Endothelial cell of umbilical vein (primary cell): ENCODE data around the gene EPS8L1. TPM values are rescaled to one million over a fixed set of nuclear protein-coding genes. Genes with fewer than 3 reads are reported as not detected.

Experiments used
- BruUV-seq: library from RNA; stranded (reverse); fragments of 400-500 nt; replicated peaks from 2 replicates; lab custom pipeline; 2021; lab: Mats Ljungman, UMichigan
- CTCF ChIA-PET: fragments of 300-600, 350-600 bp; sonication (Branson Sonifier 250); formaldehyde crosslinking; loops from one replicate; lab custom pipeline; 2021; ENCODE audit warnings: antibody characterized with exemption, inconsistent platforms; lab: Charles Lee
- POLR2A ChIA-PET: fragments of 300-600, 350-600 bp; sonication (Branson Sonifier 250); formaldehyde crosslinking; loops from one replicate; lab custom pipeline; 2021; ENCODE audit warnings: antibody characterized with exemption, inconsistent platforms; lab: Charles Lee
- DNase-seq: peaks from one replicate; pipeline ENCODE4 v3.0.0-alpha.2; 2011; ENCODE audit warnings: low read depth, low spot score
- FAIRE-seq: peaks from 2 replicates; lab custom pipeline; 2011; peaks lifted over from hg19 to GRCh38; lab: Jason Lieb, UNC
- H2AFZ ChIP-seq: 2 replicates; pipeline ENCODE4 v1.6.0; 2012; ENCODE audit warnings: low read depth, low read length, control low read depth, inconsistent platforms
- H3K27ac ChIP-seq: 2 replicates; pipeline ENCODE4 v1.5.1; 2011; ENCODE audit warnings: low read depth, mild to moderate bottlenecking, control low read depth, low read length, moderate library complexity; ENCODE audit not compliant: insufficient read depth
- H3K27me3 ChIP-seq, 2 experiments: 2 replicates each; pipeline versions ENCODE4 v1.6.0 to v1.6.1; 2011; ENCODE audit warnings: low read length in 2 of 2, mixed read lengths in 1 of 2; ENCODE audit not compliant: control insufficient read depth in 2 of 2, insufficient read depth in 2 of 2
- H3K36me3 ChIP-seq, 2 experiments: 2 replicates in 1 of 2; 3 replicates in 1 of 2; pipeline ENCODE4 v1.5.1; 2011; ENCODE audit warnings: low read length in 2 of 2, mild to moderate bottlenecking in 1 of 2, moderate library complexity in 1 of 2; ENCODE audit not compliant: control insufficient read depth in 2 of 2, insufficient read depth in 2 of 2; ENCODE audit errors: extremely low read depth in 1 of 2
- H3K4me1 ChIP-seq: 3 replicates; pipeline ENCODE4 v1.5.1; 2011; ENCODE audit warnings: mild to moderate bottlenecking, low read length; ENCODE audit not compliant: control insufficient read depth, insufficient read depth; ENCODE audit errors: extremely low read depth
- H3K4me2 ChIP-seq: 2 replicates; pipeline ENCODE4 v1.6.1; 2011; ENCODE audit warnings: low read length, control low read depth, mixed read lengths; ENCODE audit not compliant: insufficient read depth
- H3K4me3 ChIP-seq, 3 experiments: fragments of 200-600 bp in 1 of 3; sonication (generic), shearing (Covaris generic) in 1 of 3; replicated peaks in 1 of 3; 2 replicates each; pipeline ENCODE4 v1.5.1; 2011 to 2016; ENCODE audit warnings: control low read depth in 3 of 3, low read length in 3 of 3, mild to moderate bottlenecking in 2 of 3, inconsistent platforms in 1 of 3, low read depth in 1 of 3, moderate library complexity in 1 of 3; ENCODE audit not compliant: insufficient read depth in 1 of 3
- H3K79me2 ChIP-seq: 2 replicates; pipeline ENCODE4 v1.6.0; 2012; ENCODE audit warnings: low read length, inconsistent platforms; ENCODE audit not compliant: control insufficient read depth, insufficient read depth
- H3K9ac ChIP-seq: replicated peaks from 2 replicates; pipeline ENCODE3; 2011; ENCODE audit warnings: low read length, control low read depth; ENCODE audit not compliant: insufficient read depth; ENCODE audit errors: extremely low read depth
- H3K9me1 ChIP-seq: replicated peaks from 3 replicates; pipeline ENCODE4 v1.6.0; 2011; ENCODE audit warnings: mild to moderate bottlenecking, low read length; ENCODE audit not compliant: control insufficient read depth, insufficient read depth; ENCODE audit errors: extremely low read depth
- H3K9me3 ChIP-seq: replicated peaks from 2 replicates; pipeline ENCODE4 v1.5.1; 2012; ENCODE audit warnings: low read length, inconsistent platforms; ENCODE audit not compliant: control insufficient read depth, insufficient read depth
- H4K20me1 ChIP-seq: replicated peaks from 2 replicates; pipeline ENCODE3; 2011; ENCODE audit warnings: mild to moderate bottlenecking, low read length; ENCODE audit not compliant: control insufficient read depth, insufficient read depth; ENCODE audit errors: extremely low read depth
- EZH2 ChIP-seq: IDR thresholded peaks from 2 replicates; pipeline ENCODE4 v1.6.1; 2012; ENCODE audit warnings: borderline replicate concordance, low read depth, mild to moderate bottlenecking, moderate library complexity, low read length, inconsistent platforms; ENCODE audit not compliant: severe bottlenecking
- FOS ChIP-seq: IDR thresholded peaks from 2 replicates; pipeline ENCODE4 v1.6.1; 2011; ENCODE audit warnings: mild to moderate bottlenecking, low read length, moderate library complexity, borderline replicate concordance; ENCODE audit not compliant: insufficient read depth
- JUN ChIP-seq: IDR thresholded peaks from 2 replicates; pipeline ENCODE4 v1.6.1; 2011; ENCODE audit warnings: borderline replicate concordance, low read depth; ENCODE audit not compliant: insufficient read length, insufficient read depth
- POLR2A ChIP-seq: IDR thresholded peaks from 2 replicates; pipeline ENCODE4 v1.6.1; 2012; ENCODE audit warnings: low read depth, mild to moderate bottlenecking, control low read depth, low read length
- POLR2AphosphoS5 ChIP-seq: IDR thresholded peaks from 2 replicates; pipeline ENCODE4 v1.6.1; 2012; ENCODE audit warnings: low read depth, mild to moderate bottlenecking, control low read depth, low read length, moderate library complexity; ENCODE audit not compliant: insufficient read depth
- dilution Hi-C: fragments of 300-500 bp; cut with MboI; formaldehyde crosslinking; loops from one replicate; pipeline ENCODE4 v1.15.0; 2019; ENCODE audit warnings: low sequenced_read_pairs; ENCODE audit not compliant: extremely low pct_ligation_motif_present
- intact Hi-C: fragments of 100-400 bp; cut with micrococcal nuclease; formaldehyde crosslinking; loops from one replicate; pipeline ENCODE4 v1.10.0; 2022
- polyA plus RNA-seq, 4 experiments: library from polyadenylated mRNA; depleted of rRNA in 3 of 4; stranded (reverse) in 3 of 4; unstranded in 1 of 4; fragments of >200 nt; gene quantifications; 2 replicates each; pipeline versions ENCODE4 v1.2.1 to v1.2.3, GENCODE V29; 2011 to 2012; ENCODE audit warnings: missing spikeins in 1 of 4
- total RNA-seq: library from RNA; stranded (reverse); gene quantifications from 2 replicates; pipeline ENCODE4 v1.2.3, GENCODE V29; 2021
- TF ChIP-seq, protein P1 (sequence below): IDR thresholded peaks from 2 replicates; pipeline ENCODE4 v1.6.1; 2011; ENCODE audit not compliant: insufficient read depth, insufficient read length
- TF ChIP-seq, protein P2 (sequence below), 2 donors: IDR thresholded peaks; 1 replicate in 1 of 2; 2 replicates in 1 of 2; pipeline ENCODE4 v1.5.1; 2011; ENCODE audit warnings: low read length in 2 of 2, mild to moderate bottlenecking in 2 of 2, moderate library complexity in 2 of 2, control low read depth in 1 of 2, inconsistent platforms in 1 of 2, low read depth in 1 of 2; ENCODE audit not compliant: insufficient read depth in 1 of 2; ENCODE audit errors: extremely low read depth in 1 of 2

The EPS8L1 gene
- total and polyA plus RNA-seq, 2 donors (not counting 3 experiments of a cell fraction or from before 2014, with no cell fraction given) = 15.9 to 28.9 TPM

DNA sequence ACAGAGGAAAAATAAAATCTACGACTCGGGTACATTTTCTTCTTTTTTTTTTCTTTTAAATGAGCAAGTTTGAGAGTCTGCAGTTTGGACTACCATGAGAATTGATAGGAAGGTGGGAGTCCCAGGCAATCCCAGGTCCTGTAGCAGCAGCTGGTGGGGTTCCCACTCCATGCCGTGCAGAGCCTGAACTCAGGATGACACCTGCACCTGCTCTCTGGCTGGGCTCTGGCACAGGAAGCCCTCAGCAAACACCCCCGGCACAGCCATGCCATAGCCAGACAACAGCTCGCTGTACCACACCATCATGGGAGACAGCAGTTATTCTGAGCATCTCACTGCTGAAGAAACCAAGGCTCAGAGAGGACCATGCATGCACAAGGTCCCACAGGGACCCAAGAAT, 31.4 kb upstream of the EPS8L1 start:
- Histone ChIP-seq H3K9me1 (no peaks in the 10 kb centered on the region), H3K4me3 (no peak overlapping the region), H3K36me3 (peaks cover 4 to 23% of the 10 kb centered on the region in 2 experiments), H4K20me1 (no peaks in the 10 kb centered on the region), H3K27ac (no peak overlapping the region), H3K79me2 (no peaks in the 10 kb centered on the region), H3K27me3 (no peaks in the 10 kb centered on the region), H3K4me2 (no peak overlapping the region), H3K9ac (no peak overlapping the region), H3K4me1 (peaks cover 15% of the 10 kb centered on the region), H3K9me3 (no peaks in the 10 kb centered on the region), H2AFZ (no peak overlapping the region)
- no peak for FAIRE-seq
- TF ChIP-seq, protein P1, sequence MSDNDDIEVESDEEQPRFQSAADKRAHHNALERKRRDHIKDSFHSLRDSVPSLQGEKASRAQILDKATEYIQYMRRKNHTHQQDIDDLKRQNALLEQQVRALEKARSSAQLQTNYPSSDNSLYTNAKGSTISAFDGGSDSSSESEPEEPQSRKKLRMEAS = no peak
- no peak for TF ChIP-seq POLR2AphosphoS5
- no peak for TF ChIP-seq FOS
- no peak for TF ChIP-seq EZH2
- no peak for TF ChIP-seq POLR2A
- TF ChIP-seq, protein P2, sequence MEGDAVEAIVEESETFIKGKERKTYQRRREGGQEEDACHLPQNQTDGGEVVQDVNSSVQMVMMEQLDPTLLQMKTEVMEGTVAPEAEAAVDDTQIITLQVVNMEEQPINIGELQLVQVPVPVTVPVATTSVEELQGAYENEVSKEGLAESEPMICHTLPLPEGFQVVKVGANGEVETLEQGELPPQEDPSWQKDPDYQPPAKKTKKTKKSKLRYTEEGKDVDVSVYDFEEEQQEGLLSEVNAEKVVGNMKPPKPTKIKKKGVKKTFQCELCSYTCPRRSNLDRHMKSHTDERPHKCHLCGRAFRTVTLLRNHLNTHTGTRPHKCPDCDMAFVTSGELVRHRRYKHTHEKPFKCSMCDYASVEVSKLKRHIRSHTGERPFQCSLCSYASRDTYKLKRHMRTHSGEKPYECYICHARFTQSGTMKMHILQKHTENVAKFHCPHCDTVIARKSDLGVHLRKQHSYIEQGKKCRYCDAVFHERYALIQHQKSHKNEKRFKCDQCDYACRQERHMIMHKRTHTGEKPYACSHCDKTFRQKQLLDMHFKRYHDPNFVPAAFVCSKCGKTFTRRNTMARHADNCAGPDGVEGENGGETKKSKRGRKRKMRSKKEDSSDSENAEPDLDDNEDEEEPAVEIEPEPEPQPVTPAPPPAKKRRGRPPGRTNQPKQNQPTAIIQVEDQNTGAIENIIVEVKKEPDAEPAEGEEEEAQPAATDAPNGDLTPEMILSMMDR (IDR thresholded peaks at IDR 0.05; ENCODE audit: extremely low read depth in 1 of 2, insufficient read depth in 1 of 2, low read depth in 1 of 2, low read length in 2 of 2) = no peak
- TF ChIP-seq JUN = no peak
- dilution Hi-C loops (no loop called here), intact Hi-C loops (no loop called here)
- ChIA-PET CTCF (no interaction called here), POLR2A (no interaction called here)
- no peak for DNase-seq
- BruUV-seq = no TSS peak
